Nephron (organoid): ENCODE measurements around the gene PAPPA2.

Experiments used
- H3K27ac Mint-ChIP-seq, 3 experiments: 2 replicates each; pipeline ENCODE4 v1.8.0; 2020; ENCODE audit warnings: mixed read lengths in 3 of 3, mild to moderate bottlenecking in 2 of 3, moderate library complexity in 1 of 3
- H3K27me3 Mint-ChIP-seq: 2 replicates; pipeline ENCODE4 v1.8.0; 2021; ENCODE audit warnings: low read depth, mild to moderate bottlenecking, moderate library complexity, mixed read lengths
- H3K36me3 Mint-ChIP-seq: 2 replicates; pipeline ENCODE4 v1.8.0; 2020; ENCODE audit warnings: low read depth, mixed read lengths
- H3K4me1 Mint-ChIP-seq: 2 replicates; pipeline ENCODE4 v1.8.0; 2020; ENCODE audit warnings: mixed read lengths
- H3K4me3 Mint-ChIP-seq, 3 experiments: 2 replicates each; pipeline ENCODE4 v1.8.0; 2020; ENCODE audit warnings: mild to moderate bottlenecking in 3 of 3, mixed read lengths in 3 of 3, moderate library complexity in 2 of 3
- H3K9me3 Mint-ChIP-seq: 2 replicates; pipeline ENCODE4 v1.8.0; 2020; ENCODE audit warnings: mixed read lengths
- TF ChIP-seq, protein P1 (sequence below), 3 experiments: fragments of 200-600 bp; sonication (generic); IDR thresholded peaks; one replicate each; pipeline ENCODE4 v1.5.0; 2021; ENCODE audit warnings: antibody characterized with exemption in 3 of 3; ENCODE audit not compliant: unreplicated experiment in 3 of 3

The PAPPA2 gene

DNA sequence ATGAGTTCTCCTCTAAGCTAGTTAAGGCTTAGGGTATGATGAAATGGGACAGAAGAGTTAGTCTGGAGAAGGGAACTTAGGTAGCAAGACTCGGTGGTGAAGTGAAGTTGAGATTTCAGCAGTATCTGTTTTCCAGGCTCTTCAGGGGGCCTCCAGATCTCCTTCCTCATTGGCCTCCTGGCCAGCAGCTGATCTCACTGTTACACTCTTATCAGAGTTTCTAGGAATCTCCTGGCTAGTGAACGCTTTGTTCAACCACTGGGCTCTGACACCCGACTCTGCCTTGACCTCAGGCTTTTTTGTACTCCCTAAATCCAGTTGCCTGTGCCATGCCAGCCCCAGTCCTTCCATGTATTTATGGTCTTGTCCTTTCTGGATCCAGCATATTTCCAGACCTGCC lies 390.5 kb downstream of the PAPPA2 start:
- Mint-ChIP-seq H3K27me3 (peaks cover 7% of the 10 kb centered on the region), H3K4me3 (no peak overlapping the region), H3K27ac (no peak overlapping the region), H3K4me1 (peaks cover 9% of the 10 kb centered on the region), H3K36me3 (no peaks in the 10 kb centered on the region), H3K9me3 (no peaks in the 10 kb centered on the region)
- TF ChIP-seq, protein P1, sequence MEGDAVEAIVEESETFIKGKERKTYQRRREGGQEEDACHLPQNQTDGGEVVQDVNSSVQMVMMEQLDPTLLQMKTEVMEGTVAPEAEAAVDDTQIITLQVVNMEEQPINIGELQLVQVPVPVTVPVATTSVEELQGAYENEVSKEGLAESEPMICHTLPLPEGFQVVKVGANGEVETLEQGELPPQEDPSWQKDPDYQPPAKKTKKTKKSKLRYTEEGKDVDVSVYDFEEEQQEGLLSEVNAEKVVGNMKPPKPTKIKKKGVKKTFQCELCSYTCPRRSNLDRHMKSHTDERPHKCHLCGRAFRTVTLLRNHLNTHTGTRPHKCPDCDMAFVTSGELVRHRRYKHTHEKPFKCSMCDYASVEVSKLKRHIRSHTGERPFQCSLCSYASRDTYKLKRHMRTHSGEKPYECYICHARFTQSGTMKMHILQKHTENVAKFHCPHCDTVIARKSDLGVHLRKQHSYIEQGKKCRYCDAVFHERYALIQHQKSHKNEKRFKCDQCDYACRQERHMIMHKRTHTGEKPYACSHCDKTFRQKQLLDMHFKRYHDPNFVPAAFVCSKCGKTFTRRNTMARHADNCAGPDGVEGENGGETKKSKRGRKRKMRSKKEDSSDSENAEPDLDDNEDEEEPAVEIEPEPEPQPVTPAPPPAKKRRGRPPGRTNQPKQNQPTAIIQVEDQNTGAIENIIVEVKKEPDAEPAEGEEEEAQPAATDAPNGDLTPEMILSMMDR (IDR thresholded peaks at IDR 0.05; ENCODE audit: unreplicated experiment in 3 of 3) = no peak

DNA sequence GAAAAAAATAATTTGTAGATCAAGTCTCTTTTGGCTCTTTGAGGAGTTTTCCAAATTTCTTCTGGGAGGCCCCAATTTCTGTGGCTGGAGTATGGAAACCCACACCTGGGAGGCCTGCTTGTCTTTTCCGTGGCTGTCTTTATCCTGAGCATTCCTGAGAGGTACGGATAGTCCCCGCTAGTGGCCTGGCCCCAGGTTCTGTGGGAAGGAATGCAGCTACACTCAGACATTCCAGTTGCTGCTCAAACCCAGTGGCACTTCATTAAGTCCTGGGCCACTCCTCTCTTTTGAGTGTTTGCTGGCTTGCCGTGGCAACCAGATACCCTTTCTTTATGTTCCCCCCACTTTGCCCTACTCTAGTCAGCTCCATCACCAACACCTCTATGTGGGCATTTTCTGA lies 391.1 kb downstream of the PAPPA2 start:
- H3K36me3 Mint-ChIP-seq = no peaks in the 10 kb centered on the region
- TF ChIP-seq, protein P1 (IDR thresholded peaks at IDR 0.05; ENCODE audit: unreplicated experiment in 3 of 3) = no peak

DNA sequence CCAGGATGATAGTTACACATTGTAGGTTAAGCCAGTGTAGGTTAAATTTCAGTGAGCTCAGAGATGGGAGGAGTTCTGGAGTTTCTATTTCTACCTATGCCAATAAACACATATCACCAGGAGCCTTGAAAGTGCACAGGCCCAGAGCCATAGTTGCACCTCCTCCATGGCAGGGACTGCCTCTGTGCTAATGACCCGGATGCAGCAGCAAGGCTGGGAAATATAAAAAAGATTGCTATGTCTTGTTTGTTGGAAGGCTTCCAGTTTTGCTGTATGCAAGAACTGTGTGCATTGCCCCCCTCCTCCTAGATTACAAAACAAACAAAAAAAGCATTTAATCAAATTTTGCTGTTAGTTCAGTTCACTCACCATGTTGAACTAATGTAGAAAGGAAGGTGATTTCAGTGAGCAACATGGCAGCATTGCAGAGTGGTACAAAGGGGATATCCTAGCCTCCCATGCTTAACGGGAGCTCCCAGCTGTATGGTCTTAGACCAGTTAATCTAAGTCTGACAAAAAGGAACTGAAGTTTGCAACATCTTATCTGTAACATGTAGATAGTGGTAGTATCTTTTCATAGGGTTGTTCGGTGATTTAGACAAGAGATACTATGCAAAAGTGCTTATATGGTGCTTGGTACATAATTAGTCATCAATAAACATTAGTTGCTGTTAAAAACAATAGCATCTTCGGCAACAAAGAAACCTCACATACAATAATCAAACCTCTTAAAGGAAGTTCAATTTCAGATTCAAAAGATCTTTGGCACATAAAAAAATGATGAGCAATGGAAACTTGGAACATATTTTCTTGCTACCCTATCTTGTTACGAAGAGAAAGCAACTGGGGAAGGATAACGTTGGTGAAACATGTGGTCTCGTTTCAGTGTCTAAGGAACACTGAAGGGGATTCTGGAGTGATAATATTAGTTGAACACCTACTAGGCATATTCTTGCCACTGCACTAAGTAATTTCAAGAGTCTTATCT lies 392.1 kb downstream of the PAPPA2 start:
- peaks cover 4% of the 10 kb centered on the region for H3K27me3 Mint-ChIP-seq
- H3K4me3 Mint-ChIP-seq = no peak overlapping the region
- H3K4me1 Mint-ChIP-seq = peaks cover 9% of the 10 kb centered on the region
- H3K9me3 Mint-ChIP-seq = no peaks in the 10 kb centered on the region
- H3K27ac Mint-ChIP-seq = peak overlapping the region in 1 of 3 experiments; percentile 30
- no peaks in the 10 kb centered on the region for H3K36me3 Mint-ChIP-seq
- TF ChIP-seq, protein P1 (IDR thresholded peaks at IDR 0.05; ENCODE audit: unreplicated experiment in 3 of 3) = no peak

More for the DNA sequence above, 391.1 kb downstream of the PAPPA2 start:
- Mint-ChIP-seq H3K9me3 (no peaks in the 10 kb centered on the region), H3K4me1 (peaks cover 9% of the 10 kb centered on the region), H3K27ac (no peak overlapping the region), H3K27me3 (peaks cover 6% of the 10 kb centered on the region), H3K4me3 (no peak overlapping the region)

DNA sequence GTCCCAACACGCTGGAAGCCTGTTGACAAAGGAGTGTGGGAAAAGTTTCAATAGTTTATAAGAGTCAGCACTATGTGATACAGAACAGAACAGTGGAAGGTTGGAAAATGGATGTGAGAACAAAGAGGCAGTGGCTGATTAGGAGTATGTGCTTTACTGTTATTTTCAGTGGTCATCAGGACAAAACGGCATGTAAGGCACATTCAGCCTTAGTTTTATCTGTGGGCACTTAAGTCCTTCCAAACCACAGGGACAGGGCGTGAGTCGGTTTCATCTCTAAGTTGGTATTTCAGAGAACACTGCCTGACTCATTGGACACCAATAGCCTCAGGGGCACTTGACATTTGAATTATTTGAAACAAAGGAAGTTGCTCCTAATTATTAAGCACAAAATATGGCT lies 394.7 kb downstream of the PAPPA2 start:
- TF ChIP-seq, protein P1 (IDR thresholded peaks at IDR 0.05; ENCODE audit: unreplicated experiment in 3 of 3) = no peak

DNA sequence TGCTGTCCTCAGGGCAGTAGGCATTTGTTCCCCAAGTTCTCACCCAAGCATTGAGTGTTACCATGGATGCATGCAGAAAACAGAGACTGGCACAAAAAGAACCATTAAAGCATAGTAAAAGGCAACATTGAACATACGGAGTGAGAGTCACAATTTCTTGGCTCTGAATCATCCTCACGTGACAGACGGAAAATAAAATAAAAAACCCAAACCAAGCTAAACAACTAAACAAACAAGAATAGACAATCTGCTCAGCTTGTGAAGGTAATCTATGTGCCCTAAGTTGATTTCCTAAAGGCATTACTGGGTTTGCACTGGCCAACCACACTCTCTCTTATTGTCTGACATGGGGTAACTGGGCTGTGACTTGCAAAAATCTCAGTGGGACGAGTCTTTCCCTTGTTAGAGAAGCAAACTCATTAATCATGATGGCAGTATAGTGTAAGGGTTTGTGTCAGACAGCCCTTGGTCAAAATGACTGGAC lies 395.5 kb downstream of the PAPPA2 start:
- Mint-ChIP-seq H3K27me3 (no peaks in the 10 kb centered on the region), H3K4me1 (peaks cover 9% of the 10 kb centered on the region), H3K4me3 (no peak overlapping the region), H3K36me3 (no peaks in the 10 kb centered on the region), H3K27ac (no peak overlapping the region), H3K9me3 (no peaks in the 10 kb centered on the region)
- TF ChIP-seq, protein P1 (IDR thresholded peaks at IDR 0.05; ENCODE audit: unreplicated experiment in 3 of 3) = no peak

More for the DNA sequence above, 394.7 kb downstream of the PAPPA2 start:
- Mint-ChIP-seq H3K27me3 (no peaks in the 10 kb centered on the region), H3K9me3 (no peaks in the 10 kb centered on the region), H3K36me3 (no peaks in the 10 kb centered on the region), H3K4me1 (peaks cover 9% of the 10 kb centered on the region), H3K27ac (peak overlapping the region in 1 of 3 experiments; percentile 18), H3K4me3 (no peak overlapping the region)
